Measurements from ENCODE around the gene ABHD12.
"Not testable (repeated sequence)": the region's sequence is repeated elsewhere in the genome, so short reads cannot be mapped to it uniquely, and the experiment has no call there.

The ABHD12 gene

DNA sequence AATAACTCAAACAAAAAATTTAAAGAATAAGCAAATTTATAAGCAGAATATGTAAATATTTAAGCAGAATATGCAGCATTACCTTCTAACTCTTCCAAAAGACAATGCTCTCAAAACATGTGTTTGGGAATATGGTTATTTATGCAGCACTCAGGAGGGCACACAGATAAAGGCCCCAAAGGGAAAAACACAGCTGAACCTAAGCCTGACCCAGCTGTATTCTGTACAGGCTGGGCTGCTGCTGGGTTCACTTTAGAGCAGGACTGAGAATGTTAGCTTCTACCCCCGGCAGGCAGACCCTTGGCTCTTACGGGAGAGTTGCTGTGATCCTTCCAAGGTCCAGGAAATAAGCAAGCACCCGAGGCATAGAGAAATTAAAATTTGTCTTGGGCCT, 37.3 kb downstream of the ABHD12 start:
- no peak for DNase-seq

DNA sequence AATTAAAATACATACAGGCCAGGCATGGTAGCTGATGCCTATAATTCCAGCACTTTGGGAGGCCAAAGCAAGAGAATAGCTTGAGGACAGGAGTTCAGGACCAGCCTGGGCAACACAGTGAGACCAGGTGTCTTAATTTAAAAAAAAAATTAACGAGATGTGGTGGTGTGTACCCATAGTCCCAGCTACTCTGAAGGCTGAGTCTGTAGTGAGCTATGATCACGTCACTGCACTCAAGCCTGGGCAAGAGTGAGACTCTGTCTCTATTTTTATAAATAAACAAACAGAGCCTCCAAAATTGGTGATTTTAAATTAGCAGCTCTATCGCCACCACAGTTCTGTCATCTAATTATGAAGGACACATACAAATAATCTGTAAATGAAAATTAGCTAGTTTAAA, 37.9 kb downstream of the ABHD12 start:
- DNase-seq, result no peak

DNA sequence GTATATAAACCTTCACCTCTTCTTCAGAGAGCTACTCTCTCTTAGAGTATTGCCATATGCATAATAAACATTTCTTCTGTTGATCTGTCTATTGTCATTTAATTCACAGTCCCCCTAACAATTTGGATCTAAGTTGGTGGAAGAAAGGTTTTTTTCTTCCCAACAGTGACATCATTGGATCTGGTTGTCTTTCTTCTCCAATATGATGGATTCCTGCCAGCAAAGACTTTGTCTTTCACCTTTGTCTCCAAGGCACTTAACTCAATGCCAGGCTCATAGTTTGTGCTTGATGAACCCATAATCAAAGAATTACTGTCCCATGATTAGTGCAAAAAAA, 39.6 kb downstream of the ABHD12 start:
- DNase-seq, result no peak

DNA sequence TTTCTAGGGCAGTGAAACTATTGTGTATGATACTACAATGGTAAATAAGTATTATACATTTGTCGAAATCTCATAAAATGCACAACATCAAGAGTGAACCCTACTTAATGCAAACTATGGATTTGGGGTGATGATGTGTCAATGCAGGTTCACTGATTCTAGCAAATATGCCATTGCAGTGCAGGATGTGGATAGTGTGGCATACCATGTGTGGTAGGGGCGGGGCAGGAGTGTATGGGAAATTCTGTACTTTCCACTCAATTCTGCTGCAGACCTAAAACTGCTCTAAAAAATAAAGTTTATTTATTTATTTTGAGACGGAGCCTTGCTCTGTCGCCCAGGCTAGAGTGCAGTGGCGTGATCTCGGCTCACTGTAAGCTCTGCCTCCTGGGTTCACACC, 44.3 kb downstream of the ABHD12 start:
- DNase-seq, result peak; percentile 40

DNA sequence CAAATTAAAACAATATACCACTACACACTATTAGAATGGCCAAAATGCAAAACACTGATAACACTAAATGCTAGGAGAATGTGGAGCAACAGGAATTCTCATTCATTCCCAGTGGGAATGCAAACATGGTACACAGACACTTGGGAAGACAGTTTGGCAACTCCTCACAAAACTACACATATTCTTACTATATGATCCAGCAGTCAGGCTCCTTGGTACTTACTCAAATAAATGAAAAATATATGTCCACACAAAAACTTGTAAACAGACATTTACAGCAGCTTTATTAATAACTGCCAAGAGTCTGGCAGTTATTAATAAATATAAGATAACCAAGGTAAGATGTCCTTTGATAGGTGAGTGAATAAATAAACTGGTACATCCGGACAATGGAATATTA, 44.9 kb downstream of the ABHD12 start:
- DNase-seq, result no peak

DNA sequence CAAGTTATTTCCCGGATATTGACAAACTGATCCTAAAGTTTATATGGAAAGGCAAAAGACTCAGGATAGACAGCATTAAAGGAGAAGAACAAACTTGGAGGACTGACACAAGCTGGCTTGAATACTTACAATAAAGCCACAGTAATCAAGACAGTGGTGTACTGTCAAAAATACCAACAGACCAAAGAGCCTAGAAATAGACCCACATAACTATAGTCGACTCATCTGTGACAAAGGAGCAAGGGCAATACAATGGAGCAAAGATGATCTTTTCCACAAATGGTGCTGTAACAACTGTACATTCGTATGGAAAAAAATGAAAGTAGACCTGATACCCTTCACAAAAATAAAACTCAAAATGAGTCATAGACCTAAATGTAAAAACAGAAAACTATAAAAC, 46.0 kb downstream of the ABHD12 start:
- DNase-seq, result no peak

DNA sequence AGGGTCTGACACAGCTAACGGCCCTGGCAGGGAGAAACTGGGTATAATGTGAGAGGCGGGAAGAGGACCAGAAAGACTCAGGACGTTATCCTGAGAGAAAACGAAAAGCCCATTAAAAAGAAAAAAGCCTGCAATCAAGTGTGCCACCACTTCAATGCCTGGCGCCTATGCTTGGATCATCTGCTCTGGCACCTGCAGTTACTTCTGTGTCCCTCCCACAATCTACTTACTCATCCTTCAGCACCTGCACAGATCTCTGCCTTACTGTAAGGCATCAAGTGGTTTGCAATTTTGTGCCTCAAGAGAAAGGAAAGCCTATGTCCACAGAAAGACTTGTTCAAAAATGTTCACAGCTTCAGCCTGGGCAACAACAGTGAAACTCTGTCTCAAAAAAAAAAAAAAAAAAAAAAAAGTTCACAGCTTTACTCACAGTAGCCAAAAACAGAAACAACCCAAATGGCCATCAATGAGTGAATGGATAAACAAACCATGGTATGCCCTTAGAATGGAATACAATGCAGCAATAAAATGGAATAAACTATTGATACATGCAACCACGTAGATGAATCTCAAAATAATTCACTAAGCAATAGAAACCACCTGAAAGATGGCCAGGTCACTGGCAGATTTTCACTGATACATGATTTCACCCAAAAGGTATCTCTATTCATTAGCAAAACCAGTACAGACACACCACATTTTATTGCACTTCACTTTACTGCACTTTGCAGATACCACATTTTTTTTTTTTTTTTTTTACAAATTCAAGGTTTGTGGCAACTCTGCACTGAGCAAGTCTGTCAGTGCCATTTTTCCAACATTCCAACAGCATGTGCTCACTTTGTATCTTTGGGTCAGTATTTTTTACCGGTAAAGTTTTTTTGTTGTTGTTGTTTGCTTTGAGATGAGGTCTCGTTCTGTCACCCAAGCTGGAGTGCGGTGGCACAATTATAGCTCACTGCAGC, 48.6 kb downstream of the ABHD12 start:
- no peak for DNase-seq

DNA sequence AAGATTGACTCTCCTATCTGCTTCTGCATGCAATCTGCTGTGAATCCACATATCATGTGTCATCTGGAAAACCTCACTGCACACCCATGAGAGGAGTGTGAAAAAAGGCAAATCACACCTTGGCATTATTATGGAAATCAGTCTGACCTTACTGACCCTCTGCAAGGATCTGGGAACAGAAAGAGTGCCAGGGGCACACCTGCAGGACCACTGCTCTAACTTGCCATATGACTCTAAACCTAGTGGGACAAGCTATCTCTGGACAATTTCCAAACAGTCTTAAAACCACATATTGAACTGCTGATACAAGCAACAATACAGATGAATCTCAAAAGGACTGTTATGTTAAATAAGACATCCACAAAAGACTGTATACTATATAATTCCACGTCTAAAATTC, 50.3 kb downstream of the ABHD12 start:
- DNase-seq, result no peak

DNA sequence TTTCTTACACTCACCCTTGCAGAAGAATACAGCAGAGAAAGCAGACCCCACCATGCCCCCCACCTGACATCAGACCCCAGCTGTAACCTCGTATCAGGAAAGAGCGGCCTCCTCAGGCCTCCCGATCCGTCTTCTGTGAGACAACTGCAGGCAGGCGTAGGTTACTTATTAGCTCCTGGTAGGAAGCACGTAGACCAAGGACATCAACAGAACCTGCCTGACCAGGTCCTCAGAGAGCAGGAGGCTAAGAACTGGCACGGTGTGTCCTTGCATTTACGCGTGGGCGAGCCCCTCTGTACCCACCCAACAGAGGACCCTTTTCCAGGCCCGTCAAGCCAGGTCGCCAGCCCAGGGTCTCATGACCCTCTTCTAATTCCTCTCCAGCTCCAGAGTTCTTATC, 51.0 kb downstream of the ABHD12 start:
- no peak for DNase-seq

DNA sequence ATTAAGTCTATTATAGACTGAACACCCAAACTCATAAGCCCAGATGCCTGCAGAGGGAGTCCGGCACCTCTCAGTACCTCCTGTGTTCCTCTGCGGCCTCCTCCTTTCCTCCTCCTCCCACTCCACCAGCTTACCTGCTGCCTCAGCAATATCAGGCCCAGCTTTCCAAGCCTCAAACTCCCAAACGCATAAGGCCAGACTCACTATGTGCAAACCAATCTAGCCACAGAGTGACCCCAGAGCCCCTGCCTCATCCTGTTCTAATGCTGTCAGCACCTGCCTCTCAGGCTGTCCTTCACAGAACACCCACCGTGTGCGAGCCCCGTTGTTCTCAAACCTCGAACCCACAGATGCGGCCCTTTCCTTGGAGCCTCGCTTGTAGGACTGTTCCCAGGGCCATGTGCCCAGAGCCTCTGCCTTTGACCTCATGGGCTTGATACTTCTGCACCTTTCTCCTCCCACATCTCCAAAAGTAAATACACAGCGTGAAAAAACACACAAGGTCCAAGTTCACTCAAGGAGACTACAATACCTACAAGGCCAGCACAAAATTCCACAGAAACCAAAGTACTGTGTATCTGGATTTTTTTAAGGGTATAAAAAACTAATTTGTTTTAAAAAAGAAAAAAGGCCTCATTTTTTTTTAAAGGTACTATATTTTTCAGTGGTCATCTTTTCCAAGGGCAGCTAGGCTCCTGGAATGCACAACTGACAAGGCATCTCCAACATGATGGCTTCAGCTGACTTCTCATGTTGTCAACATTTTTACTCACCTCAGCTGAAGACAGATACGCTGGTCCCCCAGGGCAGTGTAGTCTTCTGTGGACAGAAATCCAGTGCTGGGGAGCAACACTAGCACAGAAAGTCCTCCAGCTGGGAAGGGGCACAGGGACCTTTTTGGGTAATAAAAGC, 52.3 kb downstream of the ABHD12 start:
- DNase-seq, result no peak

DNA sequence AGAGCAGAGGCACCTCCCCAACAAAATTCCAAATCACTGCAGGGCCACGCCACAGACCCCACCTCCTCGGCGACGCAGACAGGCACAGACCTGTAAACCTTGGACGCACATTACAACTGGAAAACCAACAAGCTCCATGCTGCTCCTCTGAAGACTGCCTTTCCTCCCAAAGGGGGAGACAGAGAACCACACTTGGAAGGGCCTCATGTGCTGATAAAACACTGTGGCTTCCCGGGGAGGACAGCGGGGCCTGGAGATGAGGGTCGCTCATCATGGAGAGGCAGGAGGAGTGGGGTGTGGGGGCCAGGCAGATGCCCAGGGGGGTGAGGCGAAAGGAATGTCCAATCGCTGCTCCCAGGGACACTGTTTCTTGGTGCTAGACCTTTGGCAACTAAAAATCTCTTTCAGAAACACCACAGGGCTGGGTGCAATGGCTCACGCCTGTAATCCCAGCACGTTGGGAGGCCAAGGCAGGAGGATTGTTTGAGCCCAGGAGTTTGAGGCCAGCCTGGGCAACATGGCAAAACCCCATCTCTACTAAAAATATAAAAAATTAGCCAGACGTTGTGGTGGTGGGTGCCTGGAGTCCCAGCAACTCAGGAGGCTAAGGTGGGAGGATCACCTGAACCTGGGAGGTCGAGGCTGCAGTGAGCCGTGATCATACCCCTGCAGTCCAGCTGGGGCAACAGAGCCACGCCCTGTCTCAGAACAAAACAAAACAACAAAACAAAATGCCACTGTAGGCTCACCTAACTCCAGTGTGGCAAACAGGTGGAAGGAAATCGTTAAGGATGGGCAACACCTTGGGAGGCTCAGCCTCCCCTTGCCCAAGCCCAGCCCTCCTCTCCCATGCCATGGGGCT, 53.8 kb downstream of the ABHD12 start:
- no peak for DNase-seq

DNA sequence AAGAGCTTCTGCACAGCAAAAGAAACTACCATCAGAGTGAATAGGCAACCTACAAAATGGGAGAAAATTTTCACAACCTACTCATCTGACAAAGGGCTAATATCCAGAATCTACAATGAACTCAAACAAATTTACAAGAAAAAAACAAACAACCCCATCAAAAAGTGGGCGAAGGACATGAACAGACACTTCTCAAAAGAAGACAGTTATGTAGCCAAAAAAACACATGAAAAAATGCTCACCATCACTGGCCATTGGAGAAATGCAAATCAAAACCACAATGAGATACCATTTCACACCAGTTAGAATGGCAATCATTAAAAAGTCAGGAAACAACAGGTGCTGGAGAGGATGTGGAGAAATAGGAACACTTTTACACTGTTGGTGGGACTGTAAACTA, 55.7 kb downstream of the ABHD12 start:
- not testable (repeated sequence) for DNase-seq

DNA sequence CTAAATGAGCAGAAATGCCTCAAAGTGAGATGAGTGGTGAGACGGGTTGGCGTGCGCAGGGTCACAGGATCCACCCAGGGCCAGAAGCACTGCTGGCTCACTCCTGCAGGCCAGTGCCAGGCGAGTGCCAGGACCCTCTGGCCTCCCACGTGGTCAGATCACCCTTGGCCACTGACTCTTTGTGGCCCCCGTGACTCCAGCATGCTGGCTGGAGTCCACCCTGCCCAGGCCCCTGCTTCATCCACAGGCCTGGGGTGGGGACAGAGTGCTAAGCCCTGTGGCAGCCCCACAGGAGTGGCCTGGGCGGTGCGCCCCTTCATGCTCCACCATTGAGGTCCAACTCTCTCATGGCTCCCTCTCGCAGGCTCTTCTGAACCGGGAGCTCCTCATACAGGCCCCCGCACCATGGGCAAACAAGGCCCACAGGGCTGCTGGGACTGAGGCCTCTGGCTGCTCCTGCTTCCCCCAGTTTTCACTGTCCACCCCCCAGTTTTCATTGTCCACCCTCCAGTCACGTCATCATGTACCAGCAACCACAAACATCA, 61.6 kb downstream of the ABHD12 start:
- no peak for DNase-seq

DNA sequence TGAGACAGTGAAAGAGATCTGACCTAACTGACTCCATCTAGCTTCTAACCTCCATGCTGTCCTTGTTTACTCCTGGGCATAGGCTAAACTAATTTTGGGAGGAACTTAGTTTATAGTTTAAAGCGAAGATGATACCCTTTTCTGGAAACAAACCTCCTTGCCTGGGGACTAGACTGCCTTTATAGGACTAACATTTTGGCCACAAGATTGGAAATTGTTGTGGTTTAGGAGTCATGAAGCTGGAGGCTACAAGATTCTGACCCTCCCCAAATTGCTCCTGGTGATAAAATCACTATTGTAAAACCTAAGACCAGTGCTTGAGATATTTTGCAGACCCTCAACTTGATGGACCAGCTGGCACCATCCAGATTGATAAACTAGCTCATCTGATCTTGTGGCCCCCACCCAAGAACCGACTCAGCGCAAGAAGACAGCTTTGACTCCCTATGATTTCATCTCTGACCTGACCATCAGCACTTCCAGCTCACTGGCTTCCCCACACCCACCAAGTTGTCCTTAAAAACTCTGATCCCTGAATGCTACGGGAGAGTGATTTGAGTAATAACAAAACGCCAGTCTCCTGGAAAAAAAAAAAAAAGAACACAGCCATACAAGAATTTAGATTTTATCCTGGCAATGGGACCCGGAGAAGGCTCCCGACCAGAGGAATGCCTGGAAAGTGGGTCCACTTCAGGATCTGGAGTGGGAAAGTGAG, 63.0 kb downstream of the ABHD12 start:
- no peak for DNase-seq

DNA sequence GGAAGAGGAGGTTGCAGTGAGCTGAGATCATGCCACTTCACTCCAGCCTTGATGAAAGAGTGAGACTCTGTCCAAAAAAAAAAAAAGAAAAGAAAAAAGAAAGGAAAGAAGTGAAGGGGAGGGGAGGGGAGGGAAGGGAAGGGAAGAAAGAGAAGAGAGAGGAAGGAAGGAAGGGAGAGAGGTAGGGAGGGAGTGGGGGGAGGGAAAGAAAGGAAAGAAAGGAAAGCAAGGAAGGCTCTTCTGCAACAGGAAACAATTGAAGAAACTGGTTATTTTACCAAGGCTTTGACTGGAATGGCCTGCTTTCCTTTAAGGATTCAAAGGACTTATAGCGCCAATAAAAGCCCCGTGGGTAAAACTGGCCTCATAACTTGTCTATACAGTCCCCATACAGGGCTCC, 64.6 kb downstream of the ABHD12 start:
- DNase-seq, result no peak

DNA sequence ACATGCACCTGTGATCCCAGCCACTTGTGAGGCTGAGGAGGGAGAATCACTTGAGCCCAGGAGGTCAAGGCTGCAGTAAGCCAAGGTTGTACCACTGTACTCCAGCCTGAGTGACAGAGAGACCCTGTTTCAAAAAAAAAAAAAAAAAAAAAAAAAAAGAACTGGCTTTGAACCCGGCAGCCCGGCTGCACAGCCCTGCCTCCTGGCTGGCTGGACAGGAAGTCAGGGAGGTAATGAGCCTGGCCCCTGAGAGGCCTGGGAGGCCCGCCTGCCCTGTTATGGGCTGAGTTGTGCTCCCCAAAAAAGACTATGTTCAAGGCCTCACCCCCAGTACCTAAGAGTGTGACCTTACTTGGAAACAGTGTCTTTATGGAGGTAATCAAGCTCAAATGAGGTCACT, 65.6 kb downstream of the ABHD12 start:
- no peak for DNase-seq

DNA sequence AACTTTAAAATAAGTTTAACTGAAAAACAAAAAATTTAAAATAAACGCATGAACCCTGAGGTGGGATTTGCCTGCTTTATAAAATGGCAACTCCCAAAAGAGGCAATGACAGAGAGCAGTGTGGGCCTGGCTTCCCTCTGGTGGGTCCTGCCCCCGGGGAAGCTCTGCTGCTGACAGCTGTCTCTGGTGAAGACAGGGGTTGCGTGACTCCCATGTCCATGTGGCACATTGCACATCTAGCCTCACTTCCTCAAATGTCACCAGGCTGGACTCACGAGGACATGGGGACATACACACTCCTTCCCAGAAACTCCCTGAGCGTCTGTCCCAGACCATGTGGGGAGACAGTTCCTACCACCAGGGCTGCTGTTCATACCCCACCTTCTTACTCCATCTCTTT, 66.2 kb downstream of the ABHD12 start:
- no peak for DNase-seq

DNA sequence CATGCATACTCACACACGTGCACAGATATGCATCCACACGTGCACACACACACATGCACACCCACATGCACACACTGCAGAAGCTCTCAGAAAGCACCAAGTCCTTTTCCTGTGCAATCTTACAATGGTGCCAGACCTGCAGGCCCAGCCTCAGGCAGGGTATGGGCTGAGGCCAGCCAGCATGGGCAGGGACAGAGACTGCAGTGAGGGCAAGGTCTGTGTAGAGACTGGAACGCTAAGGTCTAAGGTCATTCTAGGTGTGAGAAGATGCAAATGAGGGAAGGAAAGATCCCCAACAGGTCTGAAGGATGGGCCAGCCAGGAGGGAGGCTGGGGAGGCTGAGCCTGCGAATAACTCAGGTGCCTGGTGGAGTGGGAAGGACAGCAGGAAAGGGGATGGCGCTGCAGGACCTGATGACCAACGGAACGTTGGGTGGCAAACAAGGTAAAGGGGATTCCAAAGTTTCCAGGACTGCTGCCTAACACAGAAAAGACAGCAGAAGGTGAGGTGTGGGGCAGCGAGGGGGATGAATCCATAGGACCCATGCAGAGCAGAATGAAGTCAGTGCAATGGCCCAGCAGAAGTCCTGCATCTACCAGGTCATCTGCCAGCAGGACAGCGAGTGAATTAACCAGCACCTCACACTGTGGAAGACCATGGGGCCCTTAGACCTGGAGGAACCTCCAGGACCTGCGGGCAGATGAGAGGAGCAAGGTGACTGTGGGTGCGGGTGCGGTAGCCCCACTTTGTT, 67.0 kb downstream of the ABHD12 start:
- DNase-seq, result no peak

DNA sequence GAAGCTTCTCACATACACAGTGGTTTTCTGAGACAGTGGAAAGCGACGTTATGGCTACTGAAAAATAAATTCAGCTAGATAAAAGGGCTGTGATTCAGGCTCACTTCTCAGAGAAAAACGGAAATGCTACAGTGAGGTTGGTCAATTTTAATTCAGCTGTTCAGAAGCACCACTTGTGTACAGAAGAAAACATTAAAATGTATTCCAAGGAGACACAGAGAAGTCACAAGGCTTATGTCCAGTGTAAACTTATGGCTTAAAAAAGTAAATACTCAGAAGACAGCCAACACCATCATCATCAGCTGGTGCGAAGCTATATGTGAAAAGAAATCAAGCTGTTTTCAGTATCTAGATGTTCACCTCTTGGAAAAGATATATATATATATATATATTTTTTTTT, 68.6 kb downstream of the ABHD12 start:
- DNase-seq, result no peak

DNA sequence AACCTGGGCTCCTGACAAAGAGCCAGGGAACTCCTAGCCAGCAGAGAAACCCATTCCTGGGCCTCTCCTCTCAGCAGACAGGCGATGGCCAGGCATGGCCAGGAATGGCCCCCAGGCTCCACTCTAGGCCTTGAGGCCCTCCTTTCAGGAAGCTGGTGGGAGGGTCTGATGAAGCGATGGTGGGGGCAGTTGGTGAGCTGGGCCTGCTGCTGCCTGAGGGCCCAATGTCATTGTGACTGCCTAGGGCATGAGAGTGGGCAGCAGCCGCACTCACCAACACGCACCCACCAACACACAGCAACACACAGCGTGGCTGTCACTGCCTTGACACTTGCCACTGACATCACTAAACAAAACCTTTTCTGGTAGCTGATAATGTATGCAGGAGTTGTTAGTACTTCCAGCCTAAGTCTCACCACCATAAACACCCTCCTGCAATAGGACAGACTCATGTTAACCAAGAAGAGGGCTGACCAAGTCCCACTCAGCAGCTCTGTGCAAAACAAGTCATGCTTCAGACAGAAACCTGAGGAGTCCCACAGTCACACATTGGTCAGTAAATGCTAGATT, 69.3 kb downstream of the ABHD12 start:
- no peak for DNase-seq
